Embryonic facial prominence (tissue), 1 donor: ENCODE measurements around the gene REG4.
"Not testable (repeated sequence)": the region's sequence is repeated elsewhere in the genome, so short reads cannot be mapped to it uniquely, and the experiment has no call there.

Experiments
- DNase-seq: peaks from one replicate; pipeline ENCODE4 v3.0.0-alpha.2; 2016; ENCODE audit errors: extremely low spot score

Gene REG4

DNA sequence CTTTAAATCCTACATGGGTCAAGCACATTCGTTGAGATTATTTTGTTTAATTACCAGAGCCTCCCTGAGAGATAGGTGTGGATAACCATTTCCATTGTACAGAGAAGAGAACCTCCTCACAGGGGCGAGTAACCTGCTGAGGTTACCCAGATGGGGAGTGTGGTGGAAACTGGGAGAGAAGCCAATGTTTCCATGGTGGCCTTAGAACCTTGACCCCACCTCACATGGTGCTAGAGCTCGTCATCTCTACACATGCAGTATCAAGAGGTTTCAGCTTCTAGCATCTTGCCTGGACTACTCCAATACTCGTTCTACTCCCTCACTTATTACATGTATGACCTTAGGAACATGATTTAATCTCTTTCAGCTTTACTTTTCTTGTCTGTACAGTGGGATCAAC, 4.8 kb downstream of the REG4 start:
- DNase-seq = no peak

DNA sequence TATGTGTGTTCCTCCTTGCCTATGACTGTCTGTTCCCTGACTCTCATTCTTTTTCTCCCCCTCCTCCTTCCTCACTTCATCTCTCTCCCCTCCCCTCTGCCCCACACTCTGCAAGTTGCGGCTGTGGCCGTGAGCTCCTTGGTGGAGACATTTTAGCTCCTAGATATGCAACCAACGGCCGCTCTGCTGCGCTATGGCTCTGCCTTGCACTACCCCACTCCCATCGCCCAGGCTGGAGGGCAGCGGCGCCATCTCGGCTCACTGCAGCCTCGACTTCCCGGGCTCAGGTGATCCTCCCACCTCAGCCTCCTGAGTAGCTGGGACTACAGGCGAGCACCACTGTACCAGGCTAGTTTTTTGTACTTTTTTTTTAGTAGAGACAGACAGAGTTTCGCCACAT, 5.5 kb downstream of the REG4 start:
- no peak for DNase-seq

DNA sequence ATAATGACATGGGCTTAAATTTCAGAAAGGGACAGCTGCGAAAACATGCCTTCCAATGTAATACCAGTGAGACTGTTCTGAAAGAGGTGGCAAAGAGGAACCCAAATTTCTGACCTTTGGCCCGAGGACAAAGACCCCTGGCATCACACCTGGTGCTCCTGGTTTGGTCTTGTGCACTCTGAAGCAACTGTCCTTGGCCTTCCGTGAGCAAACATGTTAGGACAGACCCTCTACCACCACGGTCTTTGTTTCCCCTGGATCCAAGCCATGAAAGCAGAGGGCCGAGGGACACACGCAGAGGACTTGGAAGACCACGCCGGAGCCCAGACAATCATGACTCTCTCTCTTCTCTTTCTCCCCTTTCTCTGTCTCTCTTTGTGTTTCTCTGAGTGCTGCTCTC, 6.0 kb downstream of the REG4 start:
- no peak for DNase-seq

DNA sequence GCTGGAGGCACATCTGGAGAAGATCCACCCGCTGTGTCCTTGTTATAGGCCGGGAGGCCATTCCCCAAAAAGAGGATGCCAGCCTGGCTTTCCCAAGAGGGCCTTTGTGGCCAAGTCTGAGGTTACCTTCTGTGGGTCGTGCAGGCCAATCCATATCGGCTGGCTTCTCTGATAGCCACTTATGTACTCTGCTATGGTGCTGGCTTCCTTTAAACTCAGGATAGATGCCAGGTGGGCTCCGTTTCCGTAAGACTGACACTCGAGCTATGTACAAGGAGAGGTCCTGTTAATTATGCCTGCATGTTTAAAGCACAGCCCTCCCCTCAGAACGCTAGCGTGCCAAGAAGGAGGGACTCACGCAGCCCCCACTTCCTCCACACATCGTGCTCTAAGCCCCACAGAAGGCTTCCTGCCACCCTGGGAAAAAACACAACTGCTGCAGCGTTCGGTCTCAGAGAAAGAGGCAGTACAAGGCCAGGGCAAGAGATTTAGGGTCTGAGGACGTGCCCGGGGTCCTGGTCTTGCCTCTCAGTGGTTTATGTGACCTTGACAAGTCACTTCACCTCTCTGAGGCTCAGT, 11.6 kb downstream of the REG4 start:
- DNase-seq = no peak

DNA sequence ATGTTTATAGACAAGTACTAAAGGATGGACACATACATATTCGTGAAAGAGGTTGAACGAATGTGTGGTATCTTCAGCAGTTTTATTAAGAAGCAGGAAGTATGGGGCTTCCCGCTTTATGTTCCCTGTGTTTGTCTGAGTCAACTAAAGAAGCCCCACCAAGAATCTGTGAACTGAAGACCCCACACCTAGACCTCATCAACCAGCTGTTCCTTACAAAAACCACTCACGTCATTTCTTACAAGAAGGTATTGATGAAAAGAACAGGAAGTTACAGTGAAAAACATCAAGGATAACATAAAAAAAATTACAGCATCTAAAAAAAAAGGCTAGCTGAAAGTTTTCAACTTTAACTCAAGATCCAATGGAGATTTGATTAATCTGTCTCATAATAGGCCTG, 12.3 kb downstream of the REG4 start:
- DNase-seq = no peak

DNA sequence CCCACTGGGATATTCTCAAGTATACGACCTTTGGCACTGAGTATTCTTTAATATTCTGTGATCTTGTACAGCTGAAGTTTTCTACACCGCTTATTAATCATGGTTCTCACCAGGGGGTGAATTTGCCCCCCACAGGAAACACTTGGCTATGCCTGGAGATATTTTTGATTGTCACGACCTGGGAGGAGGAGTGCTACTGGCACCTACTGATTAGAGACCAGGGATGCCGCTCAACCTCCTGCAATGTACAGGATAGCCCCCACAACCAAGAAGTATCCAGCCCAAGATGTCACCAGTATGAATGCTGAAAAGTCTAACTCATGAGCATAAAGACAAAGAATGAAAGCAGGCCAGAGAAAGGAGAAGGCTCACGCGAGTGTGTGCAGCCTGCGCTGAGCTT, 13.7 kb downstream of the REG4 start:
- no peak for DNase-seq

DNA sequence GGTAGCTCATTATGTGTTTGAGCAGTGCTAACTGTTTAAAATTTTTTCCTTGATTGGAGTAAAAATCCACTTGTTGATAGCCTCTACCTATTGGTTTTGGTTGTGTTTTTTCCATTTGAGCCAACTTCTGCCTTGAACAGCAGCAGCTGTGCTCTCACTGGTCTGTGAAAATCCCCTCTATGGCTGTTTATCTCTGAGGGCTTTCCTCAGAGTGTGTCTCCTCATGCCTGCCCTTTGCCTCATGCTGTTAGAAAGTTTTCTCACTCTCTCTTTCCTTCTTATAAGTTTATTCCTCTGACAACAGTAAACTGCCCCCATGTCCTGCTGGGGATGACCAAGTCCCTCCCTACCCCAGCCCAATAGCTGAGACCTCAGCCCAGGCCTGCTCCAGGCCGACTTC, 14.1 kb downstream of the REG4 start:
- DNase-seq = no peak

DNA sequence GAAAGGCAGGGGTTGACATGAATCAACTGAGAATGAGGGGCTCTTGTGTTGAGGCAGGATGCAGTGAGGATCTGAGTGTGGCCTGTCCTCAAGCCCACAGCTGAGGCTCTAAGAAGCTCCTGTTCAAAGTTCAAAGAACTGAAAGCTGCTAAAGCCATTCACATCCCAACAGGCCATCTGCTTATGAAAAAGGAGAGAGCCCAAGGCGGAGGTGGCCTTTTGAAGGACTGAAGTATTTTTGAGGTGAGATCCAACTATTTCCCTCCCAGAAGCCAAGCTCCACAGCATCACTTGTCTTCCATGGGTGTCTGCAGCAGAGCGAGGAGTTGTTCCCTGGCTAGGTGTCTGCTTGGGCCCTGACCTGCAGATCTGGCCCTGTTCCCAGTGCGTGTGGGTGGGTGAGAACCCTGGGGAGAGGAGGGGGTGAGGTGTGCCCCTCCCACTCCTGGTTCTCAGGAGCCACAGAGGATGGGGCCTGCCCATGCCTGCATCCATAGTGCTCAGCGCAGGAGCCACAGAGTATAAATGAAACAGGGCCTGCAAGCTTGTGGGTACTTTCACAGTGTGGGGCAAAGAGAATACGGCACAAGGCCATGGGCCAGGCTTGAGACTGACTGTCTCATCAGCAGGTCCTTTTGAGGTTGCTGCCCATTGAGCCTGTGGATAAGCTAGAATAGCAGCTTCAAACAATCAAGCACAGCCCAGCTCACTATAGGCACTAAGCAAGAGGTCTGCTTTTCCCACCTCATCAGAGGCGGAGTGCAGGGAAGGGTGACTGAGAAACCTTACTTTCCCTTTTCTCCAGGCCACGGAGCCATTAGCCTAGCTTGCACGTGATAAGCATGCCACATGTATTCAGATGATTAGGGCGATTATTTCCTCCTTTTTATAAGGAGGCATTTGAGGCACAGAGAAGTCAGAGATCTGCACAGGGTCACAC, 15.7 kb downstream of the REG4 start:
- DNase-seq = no peak

DNA sequence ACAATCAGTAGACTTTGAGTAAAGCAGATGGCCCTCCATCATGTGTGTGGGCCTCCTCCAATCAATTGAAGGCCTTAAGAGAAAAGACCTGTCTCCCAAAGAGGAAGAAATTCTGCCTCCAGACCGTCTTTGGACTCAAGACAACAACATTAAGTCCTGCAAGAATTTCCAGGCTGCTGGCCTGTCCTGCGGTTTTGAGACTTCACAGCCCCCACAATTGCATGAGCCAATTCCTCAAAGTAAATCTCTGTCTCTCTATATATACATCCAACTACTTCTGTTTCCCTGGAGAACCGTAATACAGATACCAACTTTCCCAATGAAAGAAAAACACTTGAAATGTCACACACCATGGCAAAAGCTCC, 16.4 kb downstream of the REG4 start:
- DNase-seq = no peak

DNA sequence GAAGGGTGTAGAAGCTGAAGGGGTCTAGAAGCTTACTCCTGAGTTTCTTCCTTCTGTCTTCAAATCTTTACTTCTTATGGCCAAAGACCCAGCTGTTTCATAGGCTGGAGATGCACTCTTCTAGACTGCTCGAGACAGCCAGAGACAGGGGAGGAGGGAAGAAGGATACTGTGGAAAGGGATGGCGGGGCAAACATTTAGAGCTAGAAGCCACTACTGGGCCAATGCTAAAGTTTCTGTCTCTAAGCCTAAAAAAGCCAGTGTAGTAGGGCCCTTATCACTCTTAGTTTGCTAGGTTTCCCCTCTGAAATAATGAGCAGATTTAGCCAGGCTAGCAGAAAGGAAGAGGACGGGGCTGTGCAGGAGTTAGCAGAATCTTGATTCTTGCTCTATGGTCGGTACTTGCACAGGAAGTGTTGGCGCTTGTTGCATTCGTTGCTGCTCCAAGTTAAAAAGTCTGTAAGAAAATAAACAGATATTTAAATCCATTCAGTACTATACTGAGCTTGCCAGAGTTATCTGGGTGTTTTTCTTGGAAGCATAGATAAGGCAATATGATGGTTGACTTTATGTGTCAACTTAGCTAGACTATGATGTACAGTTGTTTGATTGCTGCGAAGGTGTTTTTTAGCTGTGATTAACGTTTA, 16.9 kb downstream of the REG4 start:
- no peak for DNase-seq

DNA sequence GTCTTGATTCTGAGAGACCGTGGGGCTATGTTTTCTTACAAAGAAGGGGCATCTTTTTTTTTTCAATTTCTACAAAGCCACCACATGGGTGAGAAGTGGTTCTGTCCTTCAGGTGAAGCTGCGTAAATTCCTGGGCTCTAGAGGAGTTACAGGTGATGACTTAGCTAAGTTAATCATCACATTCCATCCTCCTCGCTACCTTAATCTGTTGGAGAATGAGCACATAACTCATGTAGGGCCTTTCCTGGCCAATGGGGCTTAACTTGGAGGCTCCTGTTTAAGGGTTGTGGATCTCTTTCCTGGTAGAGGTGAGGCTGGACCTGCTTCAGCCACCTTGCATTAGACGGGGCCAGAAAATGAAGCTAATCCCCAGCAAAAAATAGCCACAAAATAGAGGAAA, 19.9 kb downstream of the REG4 start:
- no peak for DNase-seq

DNA sequence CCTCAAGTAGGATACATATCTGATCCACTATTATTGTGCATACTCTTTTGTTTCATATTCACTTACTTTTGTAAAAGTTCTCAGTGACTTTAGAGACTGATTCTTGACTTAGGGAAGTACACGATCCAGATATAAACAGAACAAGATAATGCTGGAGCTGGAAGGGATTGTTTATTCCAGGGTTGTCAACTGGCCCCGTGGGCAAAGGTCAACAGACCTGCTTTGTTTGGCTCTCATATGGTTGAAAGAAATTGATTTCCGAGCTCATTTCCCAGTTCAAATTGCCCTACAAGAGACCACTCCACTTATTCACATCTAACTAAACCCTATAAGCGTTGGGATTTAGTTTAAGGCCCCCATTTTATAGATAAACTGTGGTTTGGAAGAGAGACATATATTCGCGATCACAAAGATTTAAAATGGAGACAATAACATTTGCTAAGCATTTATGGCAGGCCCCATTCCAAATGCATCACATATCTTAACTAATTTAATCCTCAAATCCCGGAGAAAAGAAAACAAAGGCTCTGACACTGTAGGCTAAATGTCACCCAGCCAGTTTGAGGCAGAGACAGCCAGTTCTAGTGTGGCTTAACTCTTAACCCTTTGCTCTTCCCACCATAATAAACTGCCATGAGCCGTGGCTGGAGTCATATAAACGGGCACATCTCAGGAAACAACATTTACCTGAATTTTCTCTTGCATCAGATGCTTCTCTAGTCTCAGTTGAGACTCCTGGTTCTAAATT, 20.6 kb downstream of the REG4 start:
- DNase-seq = no peak

DNA sequence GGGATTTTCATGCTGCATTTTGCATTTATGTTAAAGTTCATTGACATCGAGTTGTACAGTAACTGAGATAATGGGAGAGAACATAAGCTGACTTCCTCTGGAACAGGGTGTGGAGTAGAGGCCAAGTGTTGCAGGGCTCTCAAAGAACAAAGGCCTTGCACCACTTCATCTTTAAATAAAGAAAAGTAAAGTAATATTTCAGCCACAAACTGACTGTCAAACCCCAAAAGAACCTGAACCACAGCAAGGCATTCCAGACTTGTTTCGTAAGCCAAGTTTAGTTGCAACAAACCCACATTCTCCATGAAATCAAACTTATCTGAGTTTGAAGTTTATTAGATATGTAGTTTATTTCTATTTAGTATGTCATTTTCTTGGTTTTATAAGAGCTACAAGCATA, 23.5 kb downstream of the REG4 start:
- no peak for DNase-seq

DNA sequence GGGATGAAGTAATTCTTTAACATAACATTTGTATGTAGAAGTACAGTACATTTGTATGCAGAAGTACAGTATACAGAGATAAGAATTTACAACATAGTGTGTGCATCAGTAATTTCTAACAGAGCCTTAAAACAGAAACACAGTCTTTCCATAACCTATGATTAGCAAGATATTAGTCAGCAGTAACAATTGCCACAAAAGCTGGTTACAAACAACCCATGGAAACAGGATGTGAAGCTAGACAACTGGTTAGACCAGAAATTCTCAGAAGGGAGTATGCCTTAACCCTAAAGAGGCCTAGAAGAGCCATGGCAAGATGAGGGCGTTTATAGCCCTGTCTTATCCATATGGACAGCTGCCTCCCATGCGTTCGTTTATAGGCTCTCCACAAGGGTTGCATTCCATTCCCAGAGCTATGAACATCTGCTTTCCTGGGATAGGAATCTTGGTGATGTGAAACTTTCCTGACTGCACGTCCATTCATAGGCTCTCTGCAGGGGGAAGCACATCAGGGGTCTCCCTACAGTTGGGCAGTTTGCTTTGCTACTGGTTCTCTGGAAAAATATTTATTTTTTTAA, 24.7 kb downstream of the REG4 start:
- DNase-seq = not testable (repeated sequence)

DNA sequence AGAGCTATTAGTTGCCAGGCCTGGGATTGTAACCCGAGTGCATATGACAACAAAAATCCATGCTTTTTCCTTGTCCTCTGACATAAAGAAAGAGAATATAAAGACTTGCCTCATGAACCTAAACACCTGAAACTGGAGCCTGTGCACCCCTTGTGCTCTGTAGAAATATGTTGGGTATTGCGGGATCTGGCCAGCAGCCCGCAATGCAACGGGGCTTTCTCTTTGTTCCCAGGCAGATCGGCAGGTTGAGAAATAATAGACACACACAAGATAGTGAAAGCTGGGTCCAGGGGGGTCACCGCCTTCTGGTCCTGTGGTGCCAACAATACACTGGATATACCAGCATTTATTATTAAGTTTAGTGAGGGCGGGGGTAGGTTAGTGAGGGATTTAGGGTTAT, 25.2 kb downstream of the REG4 start:
- not testable (repeated sequence) for DNase-seq

DNA sequence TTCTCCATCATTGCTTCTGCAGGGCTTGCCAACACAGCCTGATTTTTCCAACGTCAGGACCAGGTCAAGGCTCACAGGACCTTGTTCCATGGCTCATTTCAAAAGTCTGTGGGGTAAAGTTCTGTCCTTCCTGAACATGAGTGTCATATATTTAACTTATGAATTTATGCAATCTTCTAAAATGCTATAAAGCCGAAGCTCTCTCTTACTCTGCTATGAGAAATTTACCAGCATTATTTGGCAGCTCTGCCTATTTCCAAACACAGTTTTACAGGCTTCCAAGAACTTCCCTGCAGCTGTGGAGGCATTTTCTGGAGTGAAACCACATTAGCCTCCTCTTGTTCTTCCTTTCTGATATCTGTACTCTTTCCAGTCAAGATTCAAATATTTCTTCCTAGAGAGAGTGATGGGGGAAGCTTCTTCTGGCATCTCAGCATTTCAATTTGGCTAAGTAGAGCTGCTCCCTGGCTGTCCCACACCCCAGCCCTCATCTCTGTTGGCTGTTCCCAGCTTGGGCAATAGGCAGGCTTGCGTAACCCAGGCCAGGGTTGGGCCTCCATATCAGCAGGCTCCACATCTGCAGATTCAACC, 27.0 kb downstream of the REG4 start:
- DNase-seq = no peak

DNA sequence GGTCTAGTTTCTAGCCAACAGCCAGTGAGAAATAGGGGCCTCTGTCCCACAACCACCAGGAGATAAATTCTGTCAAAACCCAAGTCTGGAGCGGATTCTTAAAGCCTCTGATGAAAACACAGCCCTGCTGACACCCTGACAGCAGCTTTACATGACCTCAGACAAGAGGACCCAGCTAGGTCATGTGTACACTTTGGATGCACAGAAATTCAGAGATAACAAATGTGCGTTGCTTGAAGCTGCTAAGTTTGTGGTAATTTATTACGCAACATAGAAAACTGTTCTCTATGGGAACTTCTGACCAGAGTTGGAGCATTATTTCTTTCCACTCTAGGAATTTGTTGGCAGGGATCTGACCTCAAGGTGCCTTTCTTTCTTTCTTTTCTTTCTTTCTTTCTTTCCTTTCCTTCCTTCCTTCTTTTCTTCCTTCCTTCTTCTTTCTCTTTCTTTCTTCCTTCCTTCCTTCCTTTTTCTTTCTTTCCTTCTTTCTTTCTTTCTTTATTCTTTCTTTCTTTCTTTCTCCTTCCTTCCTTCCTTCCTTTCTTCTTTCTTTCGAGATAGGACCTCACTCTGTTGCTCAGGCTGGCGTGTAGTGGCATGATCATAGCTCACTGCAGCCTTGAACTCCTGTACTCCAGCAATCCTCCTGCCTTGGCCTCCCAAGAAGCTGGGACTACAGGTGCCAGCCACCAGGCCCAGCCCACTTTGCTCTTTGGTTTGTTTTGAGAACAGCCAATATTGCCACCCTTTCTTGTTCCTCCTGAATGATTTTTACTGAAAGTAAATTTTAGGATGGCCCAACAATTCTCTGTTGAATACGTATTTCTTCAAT, 27.7 kb downstream of the REG4 start:
- no peak for DNase-seq

DNA sequence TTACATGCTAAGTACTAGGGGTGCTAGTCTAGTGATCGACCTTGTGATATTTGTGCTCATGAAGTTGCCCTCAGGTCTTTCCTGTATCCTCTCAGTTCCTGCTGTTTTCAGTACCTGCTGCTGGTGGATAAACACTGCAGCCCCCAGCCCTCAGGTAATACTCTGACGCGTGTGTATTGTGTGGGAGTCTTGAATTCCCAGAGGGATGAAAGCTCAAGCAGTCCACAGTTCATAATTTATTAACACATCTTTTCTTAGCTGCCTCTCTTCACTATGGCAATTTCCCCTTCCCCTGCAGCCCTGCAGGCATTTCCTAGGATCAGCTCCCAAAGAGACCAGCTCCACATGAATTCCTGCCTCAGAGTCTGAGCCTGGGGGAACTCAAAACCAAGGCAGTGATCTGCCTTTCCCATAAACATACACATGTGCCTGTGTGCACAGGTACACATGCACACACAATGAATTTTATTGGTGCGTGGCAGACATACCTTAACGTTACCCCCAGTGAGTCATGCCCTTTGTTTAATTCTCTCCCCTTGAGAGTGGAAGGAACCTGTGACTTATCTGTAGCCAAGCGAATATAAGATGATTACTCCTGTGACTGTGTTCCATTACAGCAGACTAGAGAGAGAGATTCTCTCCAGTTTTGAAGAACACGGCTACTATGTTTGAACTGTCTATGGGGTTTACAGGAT, 28.5 kb downstream of the REG4 start:
- DNase-seq = no peak

DNA sequence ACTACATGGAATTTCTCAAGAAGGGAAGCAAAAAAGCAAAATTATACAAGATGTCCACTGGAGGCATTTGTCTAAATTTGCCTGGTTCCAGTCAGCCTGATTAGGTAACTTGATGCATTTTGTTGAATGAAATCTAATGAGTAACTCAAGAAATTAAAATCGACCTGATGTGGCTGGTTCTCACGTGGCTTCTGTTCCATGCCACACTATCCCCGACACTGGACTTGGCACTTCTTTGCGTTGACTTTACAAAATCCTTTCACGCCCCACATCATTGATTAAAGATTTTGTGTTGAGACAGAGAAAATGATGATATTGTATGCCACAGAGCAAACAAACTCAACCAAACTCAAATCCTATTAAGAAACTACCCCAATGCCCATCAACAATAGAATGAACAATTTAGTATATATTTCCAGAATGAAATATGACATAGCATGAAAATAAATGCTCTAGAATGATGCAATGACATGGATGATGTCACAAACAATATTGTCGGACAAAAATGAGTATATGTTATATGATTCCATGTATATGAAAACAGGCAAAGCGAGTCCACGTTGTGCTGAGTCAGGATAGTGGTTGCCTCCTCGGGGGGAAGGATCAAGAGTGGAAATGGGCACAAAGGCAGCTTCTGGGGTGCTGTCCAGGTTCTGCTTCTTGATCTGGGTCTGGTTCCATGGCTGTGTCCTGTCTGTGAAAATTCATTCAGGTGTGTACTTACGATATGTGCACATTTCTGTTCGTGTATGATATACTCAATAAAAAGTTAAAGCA, 29.6 kb downstream of the REG4 start:
- no peak for DNase-seq
